Medulla oblongata (tissue), 1 donor: ENCODE measurements around the gene UCP1.
"Not testable (repeated sequence)": the region's sequence is repeated elsewhere in the genome, so short reads cannot be mapped to it uniquely, and the experiment has no call there.

Source experiments
- DNase-seq: peaks from one replicate; pipeline ENCODE4 v3.0.0-alpha.2; 2015; ENCODE audit errors: extremely low spot score

The UCP1 gene

DNA sequence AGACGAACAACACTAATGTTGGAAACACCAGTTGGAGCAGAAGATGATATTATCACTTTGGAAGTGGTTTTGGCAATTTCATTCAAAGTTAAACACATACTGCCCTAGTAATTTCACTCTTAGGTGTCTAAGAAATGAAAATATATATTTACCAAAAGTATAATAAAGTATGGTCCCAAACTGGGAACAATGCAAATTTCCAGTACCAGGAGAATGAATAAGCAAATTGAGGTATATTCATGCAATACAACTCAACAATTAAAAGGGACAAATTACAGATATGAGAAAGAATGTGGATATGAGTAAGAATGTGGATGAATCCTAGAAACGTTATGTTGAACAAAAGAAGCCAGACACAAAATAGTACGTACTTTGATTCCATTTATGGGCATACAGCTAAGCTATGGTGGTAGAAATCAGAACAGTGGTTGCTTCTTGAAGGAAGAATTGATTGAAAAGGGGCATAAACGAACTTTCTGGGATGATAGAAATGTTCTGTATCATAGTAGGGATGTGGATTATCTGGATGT is 34.7 kb downstream of the UCP1 start:
- no peak for DNase-seq

DNA sequence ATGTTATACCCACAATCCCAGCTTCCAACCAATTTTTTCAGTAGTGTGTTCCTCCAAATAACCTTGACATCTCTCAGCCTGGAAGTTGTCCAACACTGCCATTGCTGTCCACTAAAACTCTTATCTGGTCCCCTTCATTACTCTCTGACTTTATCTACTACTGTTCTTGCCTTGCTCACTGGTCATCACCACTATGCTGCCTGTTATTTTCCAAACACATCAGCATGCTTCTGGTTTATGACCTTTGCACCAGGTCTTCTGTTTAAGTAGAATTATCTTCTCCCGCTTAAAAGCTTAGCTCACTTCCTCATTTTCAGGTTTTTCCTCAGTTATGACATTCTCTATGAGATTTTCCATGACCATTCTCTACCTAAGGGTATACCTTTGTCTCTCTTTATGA is 39.3 kb downstream of the UCP1 start:
- no peak for DNase-seq

DNA sequence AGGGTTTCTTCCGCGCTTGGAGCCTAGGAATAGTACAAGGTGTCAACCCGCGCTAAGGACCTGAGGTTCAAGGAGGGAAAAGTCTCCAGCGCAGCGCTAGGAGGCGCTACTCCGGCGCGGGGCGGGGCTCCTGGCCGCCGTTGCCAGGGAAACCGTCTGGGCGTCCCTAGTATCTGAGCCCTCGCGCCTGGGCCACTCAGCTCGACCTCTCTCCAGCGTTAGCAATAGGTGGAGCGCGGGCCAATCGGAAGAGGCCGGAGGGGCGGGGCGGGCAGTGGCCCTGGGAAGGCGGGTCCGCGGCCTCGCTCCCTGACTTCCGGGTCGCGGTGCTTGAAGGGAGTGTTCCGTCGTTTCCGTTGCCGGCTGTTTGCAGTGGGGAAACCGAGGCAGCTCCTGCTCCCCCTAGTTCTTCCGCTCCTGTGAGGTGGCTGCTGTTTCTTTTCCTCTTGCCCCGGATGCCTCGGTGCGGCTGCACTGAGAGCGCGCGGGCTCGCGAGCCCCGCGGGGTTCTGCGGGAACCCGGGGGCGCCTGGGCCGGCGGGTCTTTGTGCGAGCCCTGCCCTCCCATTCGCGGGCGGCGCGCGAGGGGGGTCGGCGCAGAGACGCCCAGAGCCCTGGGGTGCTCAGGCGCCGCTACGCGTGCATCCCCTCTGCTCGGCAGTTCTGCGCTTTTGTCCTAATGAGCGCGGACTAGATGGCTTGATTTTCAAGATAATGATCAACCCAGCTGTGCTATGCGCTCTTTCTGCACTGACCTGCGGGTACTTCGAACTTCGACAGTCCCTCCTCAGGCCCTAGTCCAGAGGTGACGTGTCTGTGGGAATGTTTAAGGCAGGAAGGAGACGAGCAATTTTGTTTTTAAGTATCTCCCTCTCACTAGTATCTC is 44.7 kb downstream of the UCP1 start, which contains the start of gene ELMOD2:
Gene ELMOD2 (plus strand): TSS at position 312 of the 886 bp plus-strand sequence. CDS start 1,261 bp downstream, outside the sequence.
- peak; percentile 99 for DNase-seq

DNA sequence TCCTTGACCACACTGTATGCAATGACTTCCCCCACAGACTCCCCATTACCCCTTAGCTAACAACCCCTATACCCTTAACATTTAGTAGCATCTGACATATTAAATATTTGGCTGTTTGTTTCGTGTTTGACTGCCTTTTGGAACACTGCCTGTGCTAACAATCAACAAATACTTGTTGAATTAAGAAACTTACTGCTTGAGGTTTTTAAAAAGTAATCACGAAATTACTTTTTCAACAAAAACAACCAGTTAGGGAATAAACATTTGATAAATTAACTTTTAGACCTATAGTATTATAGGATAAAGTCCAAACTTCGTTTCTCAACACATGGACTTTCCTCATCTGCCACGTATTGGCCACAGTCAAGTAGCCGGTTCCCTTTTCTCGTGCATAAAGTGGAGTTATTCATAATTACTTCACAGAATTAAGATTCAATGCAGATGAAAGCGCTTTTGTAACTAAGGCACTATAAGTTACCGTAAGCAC is 45.3 kb downstream of the UCP1 start:
- DNase-seq: no peak

DNA sequence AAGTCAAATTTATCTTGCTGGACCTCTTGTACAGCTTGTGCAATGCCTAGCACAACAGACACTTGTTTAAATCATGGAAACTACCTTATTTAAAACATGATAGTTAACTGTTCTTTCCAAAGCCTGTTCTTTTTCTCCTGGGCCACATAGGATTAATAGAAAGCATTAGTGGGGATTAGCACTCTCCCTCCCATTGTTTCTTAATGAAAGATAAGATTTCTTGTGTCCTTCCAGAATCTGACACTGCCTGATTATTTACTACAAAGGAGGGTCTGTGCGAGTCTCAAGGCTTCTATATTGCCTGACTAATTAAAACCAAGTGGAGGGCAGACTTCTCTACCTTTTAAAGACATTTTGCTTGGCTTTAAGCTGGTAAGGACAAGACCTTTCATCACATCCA is 53.3 kb downstream of the UCP1 start:
- no peak for DNase-seq

DNA sequence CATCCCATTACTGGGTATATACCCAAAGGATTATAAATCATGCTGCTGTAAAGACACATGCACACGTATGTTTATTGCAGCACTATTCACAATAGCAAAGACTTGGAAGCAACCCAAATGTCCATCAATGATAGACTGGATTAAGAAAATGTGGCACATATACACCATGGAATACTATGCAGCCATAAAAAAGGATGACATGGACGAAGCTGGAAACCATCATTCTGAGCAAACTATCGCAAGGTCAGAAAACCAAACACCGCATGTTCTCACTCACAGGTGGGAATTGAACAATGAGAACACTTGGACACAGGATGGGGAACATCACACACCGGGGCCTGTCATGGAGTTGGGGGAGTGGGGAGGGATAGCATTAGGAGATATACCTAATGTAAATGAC is 55.0 kb downstream of the UCP1 start:
- not testable (repeated sequence) for DNase-seq
